Measurements from ENCODE around the gene PANK4. TPM values are rescaled to one million over a fixed set of nuclear protein-coding genes. Genes with fewer than 3 reads are reported as not detected.
"Not testable (repeated sequence)": the region's sequence is repeated elsewhere in the genome, so short reads cannot be mapped to it uniquely, and the experiment has no call there.

The PANK4 gene
- total and polyA plus RNA-seq, 4 donors: 5.5 to 28.2 (median 20.9) TPM

DNA sequence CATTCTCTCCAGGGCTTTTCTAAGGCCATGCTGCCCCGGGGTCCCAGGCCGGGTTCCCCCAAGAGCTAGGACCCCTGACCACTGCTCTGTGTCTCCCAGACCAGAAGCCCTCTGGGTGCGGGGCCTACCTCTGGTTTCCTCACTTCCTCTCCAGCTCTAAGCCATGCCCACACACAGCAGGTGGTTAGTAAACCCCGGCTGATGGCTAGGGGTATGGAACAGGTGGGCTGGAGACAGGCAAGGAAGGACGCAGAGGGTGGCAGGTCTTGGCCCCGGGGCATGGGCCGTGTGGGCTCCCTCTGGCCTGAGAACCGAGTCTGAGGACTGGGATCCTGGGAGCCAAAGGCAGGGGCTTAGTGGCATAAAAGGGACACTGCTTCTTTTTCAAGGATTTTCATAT is 66.2 kb downstream of the PANK4 start:
- no peak overlapping the region for H3K4me3 ChIP-seq (ENCODE audit: low read length in 2 of 2)
- H3K4me1 ChIP-seq (ENCODE audit: control insufficient read depth in 1 of 2, insufficient read depth in 2 of 2, low read length in 2 of 2): no peaks in the 10 kb centered on the region
- no peak for DNase-seq
- no peaks in the 10 kb centered on the region for H3K36me3 ChIP-seq (ENCODE audit: control insufficient read depth in 1 of 2, insufficient read depth in 2 of 2, low read length in 1 of 2)
- H3K9me3 ChIP-seq (ENCODE audit: control insufficient read depth, low read length): no peaks in the 10 kb centered on the region
- H3K27ac ChIP-seq (ENCODE audit: low read depth in 1 of 2, low read length in 2 of 2): no peak overlapping the region
- 70% methylated on average over 8 of the region's 8 CpGs for WGBS, 2 donors
- intact Hi-C loops (cut with DNase I): no loop called here
- no peaks in the 10 kb centered on the region for H3K27me3 ChIP-seq (ENCODE audit: control insufficient read depth in 1 of 2, insufficient read depth in 2 of 2, low read length in 1 of 2)
- ATAC-seq (ENCODE audit: low FRiP score): no peak

GRCh38 chr1:2459757-2460156 is 66.6 kb downstream of the PANK4 start:
- Histone ChIP-seq H3K4me1 (ENCODE audit: control insufficient read depth in 1 of 2, insufficient read depth in 2 of 2, low read length in 2 of 2) (no peaks in the 10 kb centered on the region), H3K27me3 (ENCODE audit: control insufficient read depth in 1 of 2, insufficient read depth in 2 of 2, low read length in 1 of 2) (no peaks in the 10 kb centered on the region), H3K27ac (ENCODE audit: low read depth in 1 of 2, low read length in 2 of 2) (no peak overlapping the region), H3K4me3 (ENCODE audit: low read length in 2 of 2) (no peak overlapping the region), H3K36me3 (ENCODE audit: control insufficient read depth in 1 of 2, insufficient read depth in 2 of 2, low read length in 1 of 2) (no peaks in the 10 kb centered on the region), H3K9me3 (ENCODE audit: control insufficient read depth, low read length) (no peaks in the 10 kb centered on the region)
- WGBS, 2 donors: 35 to 42% methylated on average over 23 of the region's 23 CpGs
- intact Hi-C loops (cut with DNase I): no loop called here
- no peak for DNase-seq
- no peak for ATAC-seq (ENCODE audit: low FRiP score)

GRCh38 chr1:2459102-2459753 is 67.2 kb downstream of the PANK4 start:
- H3K4me3 ChIP-seq (ENCODE audit: low read length in 2 of 2); ATAC-seq (ENCODE audit: low FRiP score); intact Hi-C loops (cut with DNase I); H3K27ac ChIP-seq (ENCODE audit: low read depth in 1 of 2, low read length in 2 of 2); H3K36me3 ChIP-seq (ENCODE audit: control insufficient read depth in 1 of 2, insufficient read depth in 2 of 2, low read length in 1 of 2); H3K4me1 ChIP-seq (ENCODE audit: control insufficient read depth in 1 of 2, insufficient read depth in 2 of 2, low read length in 2 of 2); DNase-seq; H3K27me3 ChIP-seq (ENCODE audit: control insufficient read depth in 1 of 2, insufficient read depth in 2 of 2, low read length in 1 of 2); H3K9me3 ChIP-seq (ENCODE audit: control insufficient read depth, low read length): not testable (repeated sequence)
- WGBS, 2 donors: 75 to 79% methylated on average over 16 of the region's 16 CpGs

- H3K4me1 ChIP-seq (ENCODE audit: control insufficient read depth in 1 of 2, insufficient read depth in 2 of 2, low read length in 2 of 2): no peaks in the 10 kb centered on the region
- intact Hi-C loops (cut with DNase I): no loop called here
- no peaks in the 10 kb centered on the region for H3K27me3 ChIP-seq (ENCODE audit: control insufficient read depth in 1 of 2, insufficient read depth in 2 of 2, low read length in 1 of 2)
- WGBS, 2 donors: 85% methylated on average over 18 of the region's 18 CpGs
- H3K9me3 ChIP-seq (ENCODE audit: control insufficient read depth, low read length): no peaks in the 10 kb centered on the region
- no peak overlapping the region for H3K27ac ChIP-seq (ENCODE audit: low read depth in 1 of 2, low read length in 2 of 2)
- DNase-seq (no peak), ATAC-seq (ENCODE audit: low FRiP score) (no peak)
- H3K36me3 ChIP-seq (ENCODE audit: control insufficient read depth in 1 of 2, insufficient read depth in 2 of 2, low read length in 1 of 2): no peaks in the 10 kb centered on the region
- H3K4me3 ChIP-seq (ENCODE audit: low read length in 2 of 2): no peak overlapping the region
Observed at GRCh38 chr1:2458687-2459086, 67.7 kb downstream of the PANK4 start.

Other genes with a start within 250 kb of the PANK4 start
- 10 to 100 TPM in 1 of 2 donors, 1 to 10 TPM in 1; 4.7 to 12.0 TPM for gene MORN1, start 135.0 kb downstream of the PANK4 start, total RNA-seq
- gene MORN1, start 135.0 kb downstream of the PANK4 start, polyA plus RNA-seq: 1 to 10 TPM in 1 of 2 donors, under 1 TPM in 1; 0.50 to 9.0 TPM
- gene RER1, start 134.8 kb downstream of the PANK4 start, total RNA-seq: 10 to 100 TPM; 91.0 to 99.8 TPM
- gene RER1, start 134.8 kb downstream of the PANK4 start, polyA plus RNA-seq: 10 to 100 TPM; 41.1 to 75.8 TPM
- gene PEX10, start 114.0 kb downstream of the PANK4 start, total RNA-seq: 10 to 100 TPM in 1 of 2 donors, 1 to 10 TPM in 1; 9.8 to 13.1 TPM
- 10 to 100 TPM in 1 of 2 donors, 1 to 10 TPM in 1; 4.0 to 15.3 TPM for gene PEX10, start 114.0 kb downstream of the PANK4 start, polyA plus RNA-seq
- 1 to 10 TPM in 1 of 2 donors, under 1 TPM in 1; 0.71 to 1.6 TPM for gene PLCH2, start 50.3 kb downstream of the PANK4 start, total RNA-seq
- gene PLCH2, start 50.3 kb downstream of the PANK4 start, polyA plus RNA-seq: not detected
- gene HES5, start 3.7 kb upstream of the PANK4 start, total RNA-seq: 1 to 10 TPM in 1 of 2 donors, under 1 TPM in 1; 0.36 to 2.1 TPM
- not detected for gene HES5, start 3.7 kb upstream of the PANK4 start, polyA plus RNA-seq
- 10 to 100 TPM; 33.9 to 89.1 TPM for gene TNFRSF14, start 29.8 kb upstream of the PANK4 start, total RNA-seq
- gene TNFRSF14, start 29.8 kb upstream of the PANK4 start, polyA plus RNA-seq: 100 to 1,000 TPM in 1 of 2 donors, 10 to 100 TPM in 1; 55.7 to 137 TPM
- gene PRXL2B, start 60.2 kb upstream of the PANK4 start, total RNA-seq: 10 to 100 TPM in 1 of 2 donors, 1 to 10 TPM in 1; 7.1 to 15.1 TPM
- 1 to 10 TPM; 6.4 to 7.8 TPM for gene PRXL2B, start 60.2 kb upstream of the PANK4 start, polyA plus RNA-seq
- 1 to 10 TPM in 1 of 2 donors, under 1 TPM in 1; 0.94 to 2.4 TPM for gene MMEL1, start 106.4 kb upstream of the PANK4 start, total RNA-seq
- gene MMEL1, start 106.4 kb upstream of the PANK4 start, polyA plus RNA-seq: 1 to 10 TPM in 1 of 2 donors, under 1 TPM in 1; 0.63 to 1.8 TPM